Liver (tissue), 9 donors: ENCODE results near the gene ANGPTL4. TPM values are rescaled to one million over a fixed set of nuclear protein-coding genes. Genes with fewer than 3 reads are reported as not detected.
"Not testable (repeated sequence)": the region's sequence is repeated elsewhere in the genome, so short reads cannot be mapped to it uniquely, and the experiment has no call there.

Experiments used
- DNase-seq: peaks from one replicate; pipeline ENCODE4 v3.0.0-alpha.2; 2017; ENCODE audit warnings: low spot score
- H3K27ac ChIP-seq, 2 donors: one replicate each; pipeline ENCODE4 v1.7.0; 2013; ENCODE audit warnings: inconsistent platforms in 2 of 2, low read length in 2 of 2, control low read depth in 1 of 2, low read depth in 1 of 2, mild to moderate bottlenecking in 1 of 2
- H3K27me3 ChIP-seq, 4 donors: one replicate each; pipeline versions ENCODE4 v1.6.1 to v1.7.0; 2013; ENCODE audit warnings: low read length in 3 of 4, inconsistent platforms in 1 of 4, mild to moderate bottlenecking in 1 of 4, moderate library complexity in 1 of 4; ENCODE audit not compliant: control insufficient read depth in 4 of 4, insufficient read depth in 4 of 4
- H3K36me3 ChIP-seq, 4 donors: one replicate each; pipeline versions ENCODE4 v1.6.1 to v1.7.0; 2013; ENCODE audit warnings: low read length in 3 of 4, mild to moderate bottlenecking in 3 of 4, low read depth in 1 of 4, moderate library complexity in 1 of 4; ENCODE audit not compliant: control insufficient read depth in 4 of 4, insufficient read depth in 3 of 4
- H3K4me1 ChIP-seq, 4 donors: one replicate each; pipeline versions ENCODE4 v1.6.1 to v1.7.0; 2013; ENCODE audit warnings: low read length in 3 of 4, mild to moderate bottlenecking in 3 of 4, moderate library complexity in 1 of 4; ENCODE audit not compliant: control insufficient read depth in 4 of 4, insufficient read depth in 4 of 4
- H3K4me3 ChIP-seq, 3 donors: one replicate each; pipeline versions ENCODE4 v1.6.1 to v1.7.0; 2013; ENCODE audit warnings: low read length in 3 of 3, control low read depth in 1 of 3, low read depth in 1 of 3, mild to moderate bottlenecking in 1 of 3
- H3K9ac ChIP-seq, 2 donors: one replicate each; pipeline ENCODE4 v1.7.0; 2013; ENCODE audit warnings: low read length in 2 of 2, mild to moderate bottlenecking in 2 of 2, moderate library complexity in 2 of 2, control low read depth in 1 of 2, low read depth in 1 of 2
- H3K9me3 ChIP-seq, 4 donors: one replicate each; pipeline versions ENCODE4 v1.6.1 to v1.7.0; 2013; ENCODE audit warnings: low read length in 3 of 4; ENCODE audit not compliant: control insufficient read depth in 4 of 4
- EGR1 ChIP-seq, 2 donors: IDR thresholded peaks; 2 replicates each; pipeline ENCODE4 v1.6.1; 2016 to 2018; ENCODE audit warnings: antibody characterized with exemption in 2 of 2, low read depth in 2 of 2
- FOXA2 ChIP-seq: IDR thresholded peaks from 2 replicates; pipeline ENCODE4 v1.6.1; 2016; ENCODE audit warnings: antibody characterized with exemption
- GABPA ChIP-seq, 2 donors: IDR thresholded peaks in 1 of 2; conservative IDR thresholded peaks in 1 of 2; 2 replicates each; pipeline ENCODE4 v1.6.1; 2016; ENCODE audit warnings: antibody characterized with exemption in 2 of 2, mild to moderate bottlenecking in 1 of 2, moderate library complexity in 1 of 2
- HNF4A ChIP-seq, 2 donors: conservative IDR thresholded peaks; 2 replicates each; pipeline ENCODE4 v1.6.1; 2016; ENCODE audit warnings: antibody characterized with exemption in 2 of 2, mild to moderate bottlenecking in 2 of 2
- HNF4G ChIP-seq: IDR thresholded peaks from 2 replicates; pipeline ENCODE4 v1.6.1; 2016; ENCODE audit warnings: antibody characterized with exemption
- JUND ChIP-seq, 2 donors: IDR thresholded peaks; 2 replicates each; pipeline ENCODE4 v1.6.1; 2016; ENCODE audit warnings: antibody characterized with exemption in 2 of 2
- NR2F2 ChIP-seq: IDR thresholded peaks from 2 replicates; pipeline ENCODE4 v1.6.1; 2016; ENCODE audit warnings: antibody characterized with exemption
- RAD21 ChIP-seq, 2 donors: IDR thresholded peaks; 2 replicates each; pipeline ENCODE4 v1.6.1; 2016; ENCODE audit warnings: antibody characterized with exemption in 2 of 2, mild to moderate bottlenecking in 2 of 2
- SP1 ChIP-seq: IDR thresholded peaks from 2 replicates; pipeline ENCODE4 v1.6.1; 2018; ENCODE audit warnings: antibody characterized with exemption, mild to moderate bottlenecking
- TAF1 ChIP-seq: conservative IDR thresholded peaks from 2 replicates; pipeline ENCODE4 v1.6.1; 2016; ENCODE audit warnings: antibody characterized with exemption, mild to moderate bottlenecking
- WGBS: extraction: QIAGEN DNeasy Blood & Tissue Kit; methylation state at CpG from one replicate; pipeline ENCODE4 v1.1.7; 2013; 5-methylcytosine and 5-hydroxymethylcytosine counted together
- polyA plus RNA-seq, 2 donors: library from polyadenylated mRNA; stranded (reverse) in 1 of 2; unstranded in 1 of 2; fragments of 200-250 nt in 1 of 2; fragments of >200 nt in 1 of 2; fragmentation: Nextera tagmentation in 1 of 2; extraction: Ambion mirVana in 1 of 2; gene quantifications; one replicate each; pipeline versions ENCODE4 v1.2.1 to v1.2.3, GENCODE V29; 2013 to 2015
- total RNA-seq, 2 donors: library from RNA; depleted of rRNA; stranded (reverse); fragments of >200 nt; gene quantifications; one replicate each; pipeline ENCODE4 v1.2.3, GENCODE V29; 2014
- TF ChIP-seq, protein P1 (sequence below): IDR thresholded peaks from 2 replicates; pipeline ENCODE4 v1.6.1; 2016; ENCODE audit warnings: antibody characterized with exemption
- TF ChIP-seq, protein P2 (sequence below): IDR thresholded peaks from 2 replicates; pipeline ENCODE4 v1.6.1; 2016; ENCODE audit warnings: antibody characterized with exemption
- TF ChIP-seq, protein P3 (sequence below): IDR thresholded peaks from 2 replicates; pipeline ENCODE4 v1.6.1; 2016; ENCODE audit warnings: antibody characterized with exemption
- donor health status: healthy.
- donor health status: healthy.
- donor health status: healthy.
- donor health status: healthy.
- donor health status: healthy.

The ANGPTL4 gene
- total and polyA plus RNA-seq, 4 donors: 0.65 to 144 (median 71.6) TPM

DNA sequence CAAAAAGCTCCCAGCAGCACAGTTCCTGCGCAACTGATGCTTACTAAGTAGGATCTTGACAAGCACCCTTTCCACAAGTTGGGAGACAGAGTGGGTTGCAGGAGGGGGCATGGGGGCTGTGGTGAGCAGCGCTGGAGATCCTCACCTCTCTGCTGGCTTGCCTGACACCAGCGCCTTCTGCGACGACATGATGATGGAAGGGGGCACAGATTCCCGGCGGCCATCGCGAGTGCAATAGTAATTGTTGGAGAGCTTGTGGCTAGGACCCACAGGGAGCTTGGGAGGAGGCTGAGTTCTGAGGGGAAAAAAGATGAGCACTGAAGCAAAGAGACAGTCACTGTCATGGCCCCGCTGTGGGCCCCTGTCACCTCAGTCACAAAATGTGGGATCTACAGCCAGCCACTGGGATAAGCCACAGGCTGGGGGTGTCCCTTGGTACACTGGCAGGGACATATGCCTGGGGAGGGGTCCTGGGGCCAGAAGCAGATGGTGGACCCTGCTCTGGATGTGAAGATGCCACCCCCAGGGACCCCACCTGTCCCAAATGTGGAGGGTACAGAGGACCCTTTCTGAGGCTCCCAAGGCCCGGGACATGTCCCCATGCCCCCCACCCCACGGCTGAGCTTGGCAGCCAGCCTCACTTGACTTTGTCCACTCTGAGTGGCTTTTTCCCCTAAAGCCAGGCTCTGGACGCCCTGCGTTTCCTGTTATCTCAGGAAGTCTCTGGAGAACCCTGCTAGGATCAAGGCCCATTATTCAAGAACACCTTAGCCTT, 47.4 kb upstream of the ANGPTL4 start:
- no peak overlapping the region for H3K4me3 ChIP-seq
- no peak overlapping the region for H3K9ac ChIP-seq
- WGBS: 93% methylated on average over 14 of the region's 14 CpGs
- DNase-seq: no peak
- H3K4me1 ChIP-seq: peaks cover 2 to 15% (median 13%) of the 10 kb centered on the region in 4 donors
- no peaks in the 10 kb centered on the region for H3K9me3 ChIP-seq
- peaks cover 4 to 28% (median 15%) of the 10 kb centered on the region in 4 donors for H3K36me3 ChIP-seq
- no peak for TF ChIP-seq NR2F2
- TF ChIP-seq, protein P1, sequence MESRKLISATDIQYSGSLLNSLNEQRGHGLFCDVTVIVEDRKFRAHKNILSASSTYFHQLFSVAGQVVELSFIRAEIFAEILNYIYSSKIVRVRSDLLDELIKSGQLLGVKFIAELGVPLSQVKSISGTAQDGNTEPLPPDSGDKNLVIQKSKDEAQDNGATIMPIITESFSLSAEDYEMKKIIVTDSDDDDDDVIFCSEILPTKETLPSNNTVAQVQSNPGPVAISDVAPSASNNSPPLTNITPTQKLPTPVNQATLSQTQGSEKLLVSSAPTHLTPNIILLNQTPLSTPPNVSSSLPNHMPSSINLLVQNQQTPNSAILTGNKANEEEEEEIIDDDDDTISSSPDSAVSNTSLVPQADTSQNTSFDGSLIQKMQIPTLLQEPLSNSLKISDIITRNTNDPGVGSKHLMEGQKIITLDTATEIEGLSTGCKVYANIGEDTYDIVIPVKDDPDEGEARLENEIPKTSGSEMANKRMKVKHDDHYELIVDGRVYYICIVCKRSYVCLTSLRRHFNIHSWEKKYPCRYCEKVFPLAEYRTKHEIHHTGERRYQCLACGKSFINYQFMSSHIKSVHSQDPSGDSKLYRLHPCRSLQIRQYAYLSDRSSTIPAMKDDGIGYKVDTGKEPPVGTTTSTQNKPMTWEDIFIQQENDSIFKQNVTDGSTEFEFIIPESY: no peak
- no peak for TF ChIP-seq SP1
- TF ChIP-seq EGR1 (IDR thresholded peaks at IDR 0.05; ENCODE audit: low read depth in 2 of 2): no peak
- no peaks in the 10 kb centered on the region for H3K27me3 ChIP-seq
- H3K27ac ChIP-seq: no peak overlapping the region

DNA sequence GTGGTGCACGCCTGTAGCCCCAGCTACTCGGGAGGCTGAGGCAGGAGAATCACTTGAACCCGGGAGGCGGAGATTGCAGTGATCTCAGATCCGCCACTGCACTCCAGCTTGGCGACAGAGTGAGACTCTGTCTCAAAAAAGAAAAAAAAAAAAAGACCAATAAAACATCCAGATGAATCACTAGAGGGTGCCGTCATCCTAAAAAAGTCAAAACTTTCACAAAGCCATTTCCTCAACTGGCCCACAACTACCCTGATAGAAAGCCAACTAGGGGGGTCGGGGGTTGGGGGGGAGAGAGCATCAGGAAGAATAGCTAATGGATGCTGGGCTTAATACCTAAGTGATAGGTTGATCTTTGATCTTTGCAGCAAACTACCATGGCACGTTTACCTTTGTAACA, 45.1 kb upstream of the ANGPTL4 start:
- 82% methylated on average over 9 of the region's 9 CpGs for WGBS
- Histone ChIP-seq H3K36me3 (peaks cover 7 to 25% (median 14%) of the 10 kb centered on the region in 4 donors), H3K4me1 (peaks cover 6 to 27% (median 24%) of the 10 kb centered on the region in 4 donors)
- H3K4me3 ChIP-seq, H3K27me3 ChIP-seq, H3K9me3 ChIP-seq, H3K27ac ChIP-seq, H3K9ac ChIP-seq, DNase-seq: not testable (repeated sequence)

DNA sequence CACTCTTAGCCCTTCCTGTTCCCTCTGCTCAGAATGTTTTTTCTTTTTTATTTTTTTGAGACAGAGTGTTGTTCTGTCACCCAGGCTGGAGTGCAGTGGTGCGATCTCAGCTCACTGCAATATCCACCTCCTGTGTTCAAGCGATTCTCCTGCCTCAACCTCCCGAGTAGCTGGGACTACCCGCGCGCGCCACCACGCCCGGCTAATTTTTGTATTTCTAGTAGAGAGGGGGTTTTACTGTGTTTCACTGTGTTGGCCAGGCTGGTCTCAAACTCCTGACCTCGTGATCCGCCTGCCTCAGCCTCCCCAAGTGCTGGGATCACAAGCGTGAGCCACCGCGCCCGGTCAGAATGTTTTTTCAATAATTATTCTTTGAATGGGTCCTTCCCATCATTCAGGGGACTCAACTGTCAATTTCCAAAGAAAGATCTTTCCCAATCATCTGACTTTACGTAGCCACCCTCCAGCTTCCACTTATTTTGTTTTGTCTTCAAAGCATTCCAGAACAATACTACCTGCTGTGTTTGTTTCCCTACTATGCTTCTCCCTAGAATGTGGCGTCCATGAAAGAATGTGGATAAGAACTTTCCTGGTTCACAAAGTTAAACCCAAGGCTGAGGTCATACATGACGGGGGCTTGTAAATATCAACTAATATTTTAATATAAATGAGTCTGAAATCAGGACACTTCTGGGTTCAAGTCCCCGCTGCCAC, 44.0 kb upstream of the ANGPTL4 start:
- 87% methylated on average over 19 of the region's 19 CpGs for WGBS
- peak overlapping the region; percentile 88 to 89 for H3K27ac ChIP-seq
- TF ChIP-seq EGR1 (IDR thresholded peaks at IDR 0.05; ENCODE audit: low read depth in 2 of 2) (no peak), JUND (IDR thresholded peaks at IDR 0.05) (no peak), GABPA (IDR thresholded peaks at IDR 0.05 in 1 of 2, conservative IDR thresholded peaks at IDR 0.05 in 1 of 2) (no peak), SP1 (no peak), RAD21 (IDR thresholded peaks at IDR 0.05) (no peak), FOXA2 (no peak), TAF1 (no peak), HNF4G (no peak), HNF4A (conservative IDR thresholded peaks at IDR 0.05) (no peak)
- TF ChIP-seq, protein P2, sequence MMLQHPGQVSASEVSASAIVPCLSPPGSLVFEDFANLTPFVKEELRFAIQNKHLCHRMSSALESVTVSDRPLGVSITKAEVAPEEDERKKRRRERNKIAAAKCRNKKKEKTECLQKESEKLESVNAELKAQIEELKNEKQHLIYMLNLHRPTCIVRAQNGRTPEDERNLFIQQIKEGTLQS: no peak
- TF ChIP-seq, protein P3, sequence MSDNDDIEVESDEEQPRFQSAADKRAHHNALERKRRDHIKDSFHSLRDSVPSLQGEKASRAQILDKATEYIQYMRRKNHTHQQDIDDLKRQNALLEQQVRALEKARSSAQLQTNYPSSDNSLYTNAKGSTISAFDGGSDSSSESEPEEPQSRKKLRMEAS: no peak
- TF ChIP-seq, protein P1: no peak
- no peaks in the 10 kb centered on the region for H3K9me3 ChIP-seq
- H3K9ac ChIP-seq: peak overlapping the region; percentile 95 to 98
- no peaks in the 10 kb centered on the region for H3K27me3 ChIP-seq
- DNase-seq: no peak
- H3K36me3 ChIP-seq: peaks cover 5 to 18% (median 11%) of the 10 kb centered on the region in 4 donors
- H3K4me1 ChIP-seq: peaks cover 13 to 34% (median 24%) of the 10 kb centered on the region in 4 donors
- H3K4me3 ChIP-seq: peak overlapping the region in 2 of 3 donors; percentile 93 to 94
